ENCODE measurements around the gene HNF4A. TPM values are rescaled to one million over a fixed set of nuclear protein-coding genes. Genes with fewer than 3 reads are reported as not detected.

HNF4A gene
- total and polyA plus RNA-seq, 2 of the 13 experiments (the other 11 are each of a cell fraction or from before 2014, with no cell fraction given): 80.9 to 169 TPM

DNA sequence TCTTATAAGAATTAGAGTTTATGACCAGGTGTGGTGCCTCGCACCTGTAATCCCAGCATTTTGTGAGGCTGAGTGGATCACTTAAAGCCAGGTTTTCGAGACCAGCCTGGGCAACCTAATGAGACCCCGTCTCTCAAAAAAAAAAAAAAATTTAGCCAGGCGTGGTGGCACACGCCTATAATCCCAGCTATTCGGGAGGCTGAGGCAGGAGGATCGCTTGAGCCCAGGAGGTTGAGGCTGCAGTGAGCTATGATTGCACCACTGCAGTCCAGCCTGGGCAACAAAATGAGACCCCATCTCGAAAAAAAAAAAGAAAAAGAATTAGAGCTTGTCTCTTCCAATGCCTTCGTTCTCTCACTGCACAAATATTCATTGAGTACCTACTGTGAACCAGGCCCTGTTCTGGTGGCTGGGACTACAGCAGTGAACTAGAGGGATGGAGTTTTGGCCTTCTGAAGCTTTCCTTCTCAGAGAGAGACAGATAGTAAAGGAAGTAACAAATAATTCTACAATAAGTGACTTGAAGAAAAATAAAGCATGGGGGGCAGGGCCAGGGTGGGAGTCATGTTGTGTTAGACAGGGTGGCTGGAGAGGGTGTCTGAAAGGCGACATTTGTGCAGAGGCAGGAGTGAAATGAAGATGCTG is 56.4 kb downstream of the HNF4A start (continued):
- no peak for TF ChIP-seq ELF3 (CRISPR knock-in tag; IDR thresholded peaks at IDR 0.05)
- TF ChIP-seq, protein P1, sequence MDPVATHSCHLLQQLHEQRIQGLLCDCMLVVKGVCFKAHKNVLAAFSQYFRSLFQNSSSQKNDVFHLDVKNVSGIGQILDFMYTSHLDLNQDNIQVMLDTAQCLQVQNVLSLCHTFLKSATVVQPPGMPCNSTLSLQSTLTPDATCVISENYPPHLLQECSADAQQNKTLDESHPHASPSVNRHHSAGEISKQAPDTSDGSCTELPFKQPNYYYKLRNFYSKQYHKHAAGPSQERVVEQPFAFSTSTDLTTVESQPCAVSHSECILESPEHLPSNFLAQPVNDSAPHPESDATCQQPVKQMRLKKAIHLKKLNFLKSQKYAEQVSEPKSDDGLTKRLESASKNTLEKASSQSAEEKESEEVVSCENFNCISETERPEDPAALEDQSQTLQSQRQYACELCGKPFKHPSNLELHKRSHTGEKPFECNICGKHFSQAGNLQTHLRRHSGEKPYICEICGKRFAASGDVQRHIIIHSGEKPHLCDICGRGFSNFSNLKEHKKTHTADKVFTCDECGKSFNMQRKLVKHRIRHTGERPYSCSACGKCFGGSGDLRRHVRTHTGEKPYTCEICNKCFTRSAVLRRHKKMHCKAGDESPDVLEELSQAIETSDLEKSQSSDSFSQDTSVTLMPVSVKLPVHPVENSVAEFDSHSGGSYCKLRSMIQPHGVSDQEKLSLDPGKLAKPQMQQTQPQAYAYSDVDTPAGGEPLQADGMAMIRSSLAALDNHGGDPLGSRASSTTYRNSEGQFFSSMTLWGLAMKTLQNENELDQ (CRISPR knock-in tag; IDR thresholded peaks at IDR 0.05; ENCODE audit: borderline replicate concordance): peak; percentile 39; the same call in 1 of the 2 replicates
- 0 out of 2 replicates have a peak, but pooled peaks have one; percentile 7 for TF ChIP-seq KLF12 (CRISPR knock-in tag; IDR thresholded peaks at IDR 0.05; ENCODE audit: borderline replicate concordance)
- no peak for TF ChIP-seq FOSL2 (CRISPR knock-in tag; IDR thresholded peaks at IDR 0.05)
- TF ChIP-seq YEATS4 (CRISPR knock-in tag; IDR thresholded peaks at IDR 0.05; ENCODE audit: borderline replicate concordance): no peak
- TF ChIP-seq, protein P2, sequence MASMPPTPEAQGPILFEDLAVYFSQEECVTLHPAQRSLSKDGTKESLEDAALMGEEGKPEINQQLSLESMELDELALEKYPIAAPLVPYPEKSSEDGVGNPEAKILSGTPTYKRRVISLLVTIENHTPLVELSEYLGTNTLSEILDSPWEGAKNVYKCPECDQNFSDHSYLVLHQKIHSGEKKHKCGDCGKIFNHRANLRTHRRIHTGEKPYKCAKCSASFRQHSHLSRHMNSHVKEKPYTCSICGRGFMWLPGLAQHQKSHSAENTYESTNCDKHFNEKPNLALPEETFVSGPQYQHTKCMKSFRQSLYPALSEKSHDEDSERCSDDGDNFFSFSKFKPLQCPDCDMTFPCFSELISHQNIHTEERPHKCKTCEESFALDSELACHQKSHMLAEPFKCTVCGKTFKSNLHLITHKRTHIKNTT (CRISPR knock-in tag; IDR thresholded peaks at IDR 0.05): no peak
- TF ChIP-seq, protein P3, sequence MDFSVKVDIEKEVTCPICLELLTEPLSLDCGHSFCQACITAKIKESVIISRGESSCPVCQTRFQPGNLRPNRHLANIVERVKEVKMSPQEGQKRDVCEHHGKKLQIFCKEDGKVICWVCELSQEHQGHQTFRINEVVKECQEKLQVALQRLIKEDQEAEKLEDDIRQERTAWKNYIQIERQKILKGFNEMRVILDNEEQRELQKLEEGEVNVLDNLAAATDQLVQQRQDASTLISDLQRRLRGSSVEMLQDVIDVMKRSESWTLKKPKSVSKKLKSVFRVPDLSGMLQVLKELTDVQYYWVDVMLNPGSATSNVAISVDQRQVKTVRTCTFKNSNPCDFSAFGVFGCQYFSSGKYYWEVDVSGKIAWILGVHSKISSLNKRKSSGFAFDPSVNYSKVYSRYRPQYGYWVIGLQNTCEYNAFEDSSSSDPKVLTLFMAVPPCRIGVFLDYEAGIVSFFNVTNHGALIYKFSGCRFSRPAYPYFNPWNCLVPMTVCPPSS (IDR thresholded peaks at IDR 0.05): no peak
- TF ChIP-seq ZSCAN31 (CRISPR knock-in tag; IDR thresholded peaks at IDR 0.05; ENCODE audit: low read depth): no peak; the same call in 1 of the 2 replicates
- TF ChIP-seq ZNF781 (CRISPR knock-in tag; IDR thresholded peaks at IDR 0.05; ENCODE audit: borderline replicate concordance, not compliant biosample characterization): peak; percentile 17
- TF ChIP-seq ZNF564 (CRISPR knock-in tag; IDR thresholded peaks at IDR 0.05): no peak
- no peak for TF ChIP-seq ZNF205 (CRISPR knock-in tag; IDR thresholded peaks at IDR 0.05)
- TF ChIP-seq, protein P4, sequence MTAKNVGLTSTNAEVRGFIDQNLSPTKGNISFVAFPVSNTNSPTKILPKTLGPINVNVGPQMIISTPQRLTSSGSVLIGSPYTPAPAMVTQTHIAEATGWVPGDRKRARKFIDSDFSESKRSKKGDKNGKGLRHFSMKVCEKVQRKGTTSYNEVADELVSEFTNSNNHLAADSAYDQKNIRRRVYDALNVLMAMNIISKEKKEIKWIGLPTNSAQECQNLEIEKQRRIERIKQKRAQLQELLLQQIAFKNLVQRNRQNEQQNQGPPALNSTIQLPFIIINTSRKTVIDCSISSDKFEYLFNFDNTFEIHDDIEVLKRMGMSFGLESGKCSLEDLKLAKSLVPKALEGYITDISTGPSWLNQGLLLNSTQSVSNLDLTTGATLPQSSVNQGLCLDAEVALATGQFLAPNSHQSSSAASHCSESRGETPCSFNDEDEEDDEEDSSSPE (CRISPR knock-in tag; IDR thresholded peaks at IDR 0.05): no peak
- TF ChIP-seq, protein P5, sequence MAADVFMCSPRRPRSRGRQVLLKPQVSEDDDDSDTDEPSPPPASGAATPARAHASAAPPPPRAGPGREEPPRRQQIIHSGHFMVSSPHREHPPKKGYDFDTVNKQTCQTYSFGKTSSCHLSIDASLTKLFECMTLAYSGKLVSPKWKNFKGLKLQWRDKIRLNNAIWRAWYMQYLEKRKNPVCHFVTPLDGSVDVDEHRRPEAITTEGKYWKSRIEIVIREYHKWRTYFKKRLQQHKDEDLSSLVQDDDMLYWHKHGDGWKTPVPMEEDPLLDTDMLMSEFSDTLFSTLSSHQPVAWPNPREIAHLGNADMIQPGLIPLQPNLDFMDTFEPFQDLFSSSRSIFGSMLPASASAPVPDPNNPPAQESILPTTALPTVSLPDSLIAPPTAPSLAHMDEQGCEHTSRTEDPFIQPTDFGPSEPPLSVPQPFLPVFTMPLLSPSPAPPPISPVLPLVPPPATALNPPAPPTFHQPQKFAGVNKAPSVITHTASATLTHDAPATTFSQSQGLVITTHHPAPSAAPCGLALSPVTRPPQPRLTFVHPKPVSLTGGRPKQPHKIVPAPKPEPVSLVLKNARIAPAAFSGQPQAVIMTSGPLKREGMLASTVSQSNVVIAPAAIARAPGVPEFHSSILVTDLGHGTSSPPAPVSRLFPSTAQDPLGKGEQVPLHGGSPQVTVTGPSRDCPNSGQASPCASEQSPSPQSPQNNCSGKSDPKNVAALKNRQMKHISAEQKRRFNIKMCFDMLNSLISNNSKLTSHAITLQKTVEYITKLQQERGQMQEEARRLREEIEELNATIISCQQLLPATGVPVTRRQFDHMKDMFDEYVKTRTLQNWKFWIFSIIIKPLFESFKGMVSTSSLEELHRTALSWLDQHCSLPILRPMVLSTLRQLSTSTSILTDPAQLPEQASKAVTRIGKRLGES (CRISPR knock-in tag; IDR thresholded peaks at IDR 0.05; ENCODE audit: borderline replicate concordance): 0 out of 2 replicates have a peak, but pooled peaks have one; percentile 14
- TF ChIP-seq, protein P6, sequence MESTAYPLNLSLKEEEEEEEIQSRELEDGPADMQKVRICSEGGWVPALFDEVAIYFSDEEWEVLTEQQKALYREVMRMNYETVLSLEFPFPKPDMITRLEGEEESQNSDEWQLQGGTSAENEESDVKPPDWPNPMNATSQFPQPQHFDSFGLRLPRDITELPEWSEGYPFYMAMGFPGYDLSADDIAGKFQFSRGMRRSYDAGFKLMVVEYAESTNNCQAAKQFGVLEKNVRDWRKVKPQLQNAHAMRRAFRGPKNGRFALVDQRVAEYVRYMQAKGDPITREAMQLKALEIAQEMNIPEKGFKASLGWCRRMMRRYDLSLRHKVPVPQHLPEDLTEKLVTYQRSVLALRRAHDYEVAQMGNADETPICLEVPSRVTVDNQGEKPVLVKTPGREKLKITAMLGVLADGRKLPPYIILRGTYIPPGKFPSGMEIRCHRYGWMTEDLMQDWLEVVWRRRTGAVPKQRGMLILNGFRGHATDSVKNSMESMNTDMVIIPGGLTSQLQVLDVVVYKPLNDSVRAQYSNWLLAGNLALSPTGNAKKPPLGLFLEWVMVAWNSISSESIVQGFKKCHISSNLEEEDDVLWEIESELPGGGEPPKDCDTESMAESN (CRISPR knock-in tag; conservative IDR thresholded peaks at IDR 0.05): peak; percentile 2; the same call in 1 of the 2 replicates
